A549 (cell line): ENCODE data around the gene LY6G5B. TPM values are rescaled to one million over a fixed set of nuclear protein-coding genes. Genes with fewer than 3 reads are reported as not detected.

Experiments used
- ATAC-seq, 2 experiments: fragments of 200-7000 bp in 1 of 2; fragments of >200 bp in 1 of 2; cut with Nextera tagmentation in 1 of 2; cut with Tn5 transposase in 1 of 2; 3 replicates each; pipeline versions ENCODE4 v1.8.0 to v1.9.1; 2018 to 2020; ENCODE audit warnings: mild to moderate bottlenecking in 1 of 2, moderate library complexity in 1 of 2
- CTCF ChIA-PET: fragments of 300-600 bp; sonication (Branson Sonifier 250); formaldehyde crosslinking; extraction: SDS; loops from one replicate; lab custom pipeline; 2021; ENCODE audit warnings: antibody characterized with exemption, inconsistent platforms; lab: Yijun Ruan, JAX
- POLR2A ChIA-PET: fragments of 350-600 bp; formaldehyde crosslinking; extraction: SDS; loops from one replicate; lab custom pipeline; 2021; ENCODE audit warnings: antibody characterized with exemption, inconsistent platforms; lab: Yijun Ruan, JAX
- DNase-seq, 2 experiments: peaks; one replicate each; pipeline versions ENCODE4 v3.0.0 to v3.0.0-alpha.2; 2011 to 2016; ENCODE audit warnings: low read depth in 1 of 2, low spot score in 1 of 2
- FAIRE-seq: peaks from 2 replicates; lab custom pipeline; 2011; peaks lifted over from hg19 to GRCh38; lab: Jason Lieb, UNC
- H3K27ac ChIP-seq, 2 experiments: fragments of >200 bp; sonication (Bioruptor Twin); formaldehyde crosslinking; 3 replicates each; pipeline ENCODE4 v1.5.1; 2016 to 2017
- H3K4me1 ChIP-seq: fragments of >200 bp; sonication (Bioruptor Twin); formaldehyde crosslinking; 3 replicates; pipeline ENCODE4 v1.6.1; 2016
- H3K4me2 ChIP-seq: fragments of >200 bp; sonication (Bioruptor Twin); formaldehyde crosslinking; 3 replicates; pipeline ENCODE4 v1.6.1; 2016
- H3K4me3 ChIP-seq: fragments of >200 bp; sonication (Bioruptor Twin); formaldehyde crosslinking; 3 replicates; pipeline ENCODE4 v1.5.1; 2016
- H3K9me3 ChIP-seq: fragments of >200 bp; sonication (Bioruptor Twin); formaldehyde crosslinking; 3 replicates; pipeline ENCODE4 v1.6.1; 2016
- EHF ChIP-seq: fragments of 250-450 bp; sonication (Bioruptor Pico); IDR thresholded peaks from 2 replicates; pipeline ENCODE4 v1.5.0; 2020; ENCODE audit warnings: mild to moderate bottlenecking
- EHMT2 ChIP-seq: fragments of 200-600 bp; sonication (generic); IDR thresholded peaks from 2 replicates; pipeline ENCODE4 v1.6.1; 2016; ENCODE audit warnings: antibody characterized with exemption, low read depth, mild to moderate bottlenecking, moderate library complexity
- FOSB ChIP-seq: fragments of 250-450 bp; sonication (Bioruptor Pico); IDR thresholded peaks from 2 replicates; pipeline ENCODE4 v1.5.0; 2020; ENCODE audit warnings: mild to moderate bottlenecking, moderate library complexity
- FOXS1 ChIP-seq: fragments of 250-450 bp; sonication (Bioruptor Pico); IDR thresholded peaks from 2 replicates; pipeline ENCODE4 v1.5.0; 2020; ENCODE audit warnings: mild to moderate bottlenecking, moderate library complexity
- HEYL ChIP-seq: fragments of 250-450 bp; sonication (Bioruptor Pico); IDR thresholded peaks from 2 replicates; pipeline ENCODE4 v1.8.0; 2021; ENCODE audit warnings: mild to moderate bottlenecking, moderate library complexity
- KDM1A ChIP-seq: fragments of 200-600 bp; sonication (generic); IDR thresholded peaks from 2 replicates; pipeline ENCODE4 v1.6.1; 2016; ENCODE audit warnings: low read depth, mild to moderate bottlenecking
- KDM5A ChIP-seq: fragments of 200-600 bp; sonication (generic); IDR thresholded peaks from 2 replicates; pipeline ENCODE4 v1.6.1; 2016; ENCODE audit warnings: antibody characterized with exemption, mild to moderate bottlenecking
- MYC ChIP-seq: IDR thresholded peaks from 2 replicates; pipeline ENCODE4 v1.6.1; 2012; ENCODE audit warnings: mild to moderate bottlenecking, inconsistent platforms, low read length, improper control_type of control experiment, borderline replicate concordance
- NFE2L2 ChIP-seq: fragments of 150-350 bp; conservative IDR thresholded peaks from 2 replicates; pipeline ENCODE4 v1.6.1; 2014; ENCODE audit warnings: low read length
- NPAS2 ChIP-seq: fragments of 250-450 bp; sonication (Bioruptor Pico); IDR thresholded peaks from 2 replicates; pipeline ENCODE4 v1.8.0; 2022; ENCODE audit warnings: mild to moderate bottlenecking, moderate library complexity, borderline replicate concordance
- RAD21 ChIP-seq, 2 experiments: fragments of >200 bp in 1 of 2; sonication (Bioruptor Twin) in 1 of 2; formaldehyde crosslinking in 1 of 2; IDR thresholded peaks in 1 of 2; conservative IDR thresholded peaks in 1 of 2; 2 replicates in 1 of 2; 3 replicates in 1 of 2; pipeline ENCODE4 v1.6.1; 2012 to 2018; ENCODE audit warnings: inconsistent platforms in 1 of 2
- RFX5 ChIP-seq: fragments of 450-650 bp; IDR thresholded peaks from 2 replicates; pipeline ENCODE4 v1.7.1; 2014; ENCODE audit warnings: antibody characterized with exemption, mild to moderate bottlenecking, moderate library complexity
- RNF2 ChIP-seq: fragments of 200-600 bp; sonication (generic); IDR thresholded peaks from 2 replicates; pipeline ENCODE4 v1.6.1; 2016; ENCODE audit warnings: low read depth, mild to moderate bottlenecking, antibody characterized with exemption, moderate library complexity, borderline replicate concordance
- SMC3 ChIP-seq: fragments of >200 bp; sonication (Bioruptor Twin); formaldehyde crosslinking; IDR thresholded peaks from 3 replicates; pipeline ENCODE4 v1.6.1; 2018; ENCODE audit warnings: inconsistent platforms
- TFCP2L1 ChIP-seq: fragments of 250-450 bp; sonication (Bioruptor Pico); IDR thresholded peaks from 2 replicates; pipeline ENCODE4 v1.5.0; 2021; ENCODE audit warnings: mild to moderate bottlenecking
- ZSCAN20 ChIP-seq: fragments of 250-450 bp; sonication (Bioruptor Pico); IDR thresholded peaks from 2 replicates; pipeline ENCODE4 v1.8.0; 2022; ENCODE audit warnings: mild to moderate bottlenecking, moderate library complexity
- WGBS: methylation state at CpG from one replicate; pipeline ENCODE4 v1.1.6; 2017; ENCODE audit errors: missing lambda C conversion rate; 5-methylcytosine and 5-hydroxymethylcytosine counted together
- polyA plus RNA-seq, 4 experiments: library from polyadenylated mRNA; depleted of rRNA in 3 of 4; stranded (reverse); fragments of >200 nt; fragmentation: RNase III in 1 of 4; extraction: RNeasy Plus Mini Kit Qiagen cat#74134 plus additional on column Dnase treatment in 1 of 4; gene quantifications; 2 replicates in 3 of 4; 3 replicates in 1 of 4; pipeline ENCODE4 v1.2.3, GENCODE V29; 2011 to 2017
- TF ChIP-seq, protein P1 (sequence below): fragments of 250-450 bp; sonication (Bioruptor Pico); IDR thresholded peaks from 2 replicates; pipeline ENCODE4 v1.5.0; 2020; ENCODE audit warnings: low read depth, mild to moderate bottlenecking, moderate library complexity
- TF ChIP-seq, protein P2 (sequence below): IDR thresholded peaks from 2 replicates; pipeline ENCODE4 v1.6.1; 2012
- TF ChIP-seq, protein P3 (sequence below): fragments of >200 bp; sonication (Bioruptor Twin); formaldehyde crosslinking; IDR thresholded peaks from 3 replicates; pipeline ENCODE4 v1.5.1; 2016
- TF ChIP-seq, protein P4 (sequence below): fragments of 150-350 bp; IDR thresholded peaks from 2 replicates; pipeline ENCODE4 v1.6.1; 2014; ENCODE audit warnings: low read depth, mild to moderate bottlenecking, low read length

The LY6G5B gene
- polyA plus RNA-seq, 2 of the 4 experiments (the other 2 are of a cell fraction): 5.9 to 9.9 TPM

DNA sequence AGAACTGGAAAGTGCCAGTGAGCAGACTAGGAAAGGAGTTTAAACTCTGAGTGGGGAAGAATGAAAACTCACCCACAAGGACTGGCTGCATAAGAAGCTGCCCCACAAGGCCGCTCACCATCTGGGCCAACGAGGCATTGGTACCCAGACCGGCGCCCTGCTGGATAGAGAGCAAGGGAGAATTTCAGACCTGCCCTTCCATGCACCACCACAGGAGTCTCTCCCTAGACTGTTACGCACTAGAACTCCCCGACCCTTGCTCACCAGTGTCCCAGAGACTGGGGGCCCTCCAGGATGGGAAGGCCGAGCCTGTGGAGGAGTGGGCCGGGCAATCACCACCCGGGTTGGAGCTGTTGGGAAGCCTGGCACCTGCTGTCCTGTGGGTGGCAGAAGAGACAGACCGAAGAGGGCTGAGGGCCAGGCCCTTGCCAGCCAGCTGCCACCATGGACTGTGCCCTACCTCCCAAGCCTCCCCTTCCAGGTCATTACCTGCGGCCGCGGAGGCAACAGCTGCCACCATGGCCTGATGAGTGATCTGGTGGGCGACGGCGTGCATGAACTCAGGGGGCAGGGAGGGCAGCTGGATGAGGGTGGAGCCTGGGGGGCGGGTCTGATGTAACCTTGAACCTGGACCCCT is 25.8 kb upstream of the LY6G5B start (continued):
- TF ChIP-seq SMC3: no peak

DNA sequence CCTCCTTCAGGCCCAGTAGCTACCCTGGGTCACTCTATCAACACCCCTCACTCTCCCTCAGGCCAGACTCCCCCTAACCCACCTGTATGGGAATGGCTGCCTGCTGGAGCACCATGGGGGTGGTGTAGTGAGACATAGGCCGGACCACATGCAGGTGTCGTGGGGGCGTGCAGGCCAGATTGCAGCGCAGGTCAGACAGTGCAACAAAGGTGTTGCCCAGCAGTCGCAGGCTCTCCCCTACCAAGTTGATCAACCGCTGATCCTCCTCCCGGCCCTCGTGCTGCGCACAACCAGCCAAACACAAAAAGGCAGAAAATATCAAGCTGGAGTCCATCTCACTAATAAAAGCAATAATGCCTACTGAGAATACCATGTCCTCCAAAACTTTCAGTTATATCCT is 24.5 kb upstream of the LY6G5B start:
- Histone ChIP-seq H3K4me1 (no peaks in the 10 kb centered on the region), H3K9me3 (no peaks in the 10 kb centered on the region), H3K4me3 (no peak overlapping the region), H3K4me2 (no peak overlapping the region), H3K27ac (no peak overlapping the region)
- FAIRE-seq (no peak), ATAC-seq (no peak), DNase-seq (no peak)
- 95% methylated on average over 9 of the region's 9 CpGs for WGBS
- POLR2A ChIA-PET: no interaction called here
- TF ChIP-seq FOSB (CRISPR knock-in tag): no peak
- TF ChIP-seq ZSCAN20 (CRISPR knock-in tag): no peak
- TF ChIP-seq TFCP2L1 (CRISPR knock-in tag): no peak
- no peak for TF ChIP-seq MYC
- TF ChIP-seq, protein P1, sequence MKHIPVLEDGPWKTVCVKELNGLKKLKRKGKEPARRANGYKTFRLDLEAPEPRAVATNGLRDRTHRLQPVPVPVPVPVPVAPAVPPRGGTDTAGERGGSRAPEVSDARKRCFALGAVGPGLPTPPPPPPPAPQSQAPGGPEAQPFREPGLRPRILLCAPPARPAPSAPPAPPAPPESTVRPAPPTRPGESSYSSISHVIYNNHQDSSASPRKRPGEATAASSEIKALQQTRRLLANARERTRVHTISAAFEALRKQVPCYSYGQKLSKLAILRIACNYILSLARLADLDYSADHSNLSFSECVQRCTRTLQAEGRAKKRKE (CRISPR knock-in tag): no peak
- no peak for TF ChIP-seq HEYL (CRISPR knock-in tag)
- TF ChIP-seq, protein P2, sequence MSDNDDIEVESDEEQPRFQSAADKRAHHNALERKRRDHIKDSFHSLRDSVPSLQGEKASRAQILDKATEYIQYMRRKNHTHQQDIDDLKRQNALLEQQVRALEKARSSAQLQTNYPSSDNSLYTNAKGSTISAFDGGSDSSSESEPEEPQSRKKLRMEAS: no peak
- TF ChIP-seq, protein P3, sequence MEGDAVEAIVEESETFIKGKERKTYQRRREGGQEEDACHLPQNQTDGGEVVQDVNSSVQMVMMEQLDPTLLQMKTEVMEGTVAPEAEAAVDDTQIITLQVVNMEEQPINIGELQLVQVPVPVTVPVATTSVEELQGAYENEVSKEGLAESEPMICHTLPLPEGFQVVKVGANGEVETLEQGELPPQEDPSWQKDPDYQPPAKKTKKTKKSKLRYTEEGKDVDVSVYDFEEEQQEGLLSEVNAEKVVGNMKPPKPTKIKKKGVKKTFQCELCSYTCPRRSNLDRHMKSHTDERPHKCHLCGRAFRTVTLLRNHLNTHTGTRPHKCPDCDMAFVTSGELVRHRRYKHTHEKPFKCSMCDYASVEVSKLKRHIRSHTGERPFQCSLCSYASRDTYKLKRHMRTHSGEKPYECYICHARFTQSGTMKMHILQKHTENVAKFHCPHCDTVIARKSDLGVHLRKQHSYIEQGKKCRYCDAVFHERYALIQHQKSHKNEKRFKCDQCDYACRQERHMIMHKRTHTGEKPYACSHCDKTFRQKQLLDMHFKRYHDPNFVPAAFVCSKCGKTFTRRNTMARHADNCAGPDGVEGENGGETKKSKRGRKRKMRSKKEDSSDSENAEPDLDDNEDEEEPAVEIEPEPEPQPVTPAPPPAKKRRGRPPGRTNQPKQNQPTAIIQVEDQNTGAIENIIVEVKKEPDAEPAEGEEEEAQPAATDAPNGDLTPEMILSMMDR: no peak
- TF ChIP-seq, protein P4, sequence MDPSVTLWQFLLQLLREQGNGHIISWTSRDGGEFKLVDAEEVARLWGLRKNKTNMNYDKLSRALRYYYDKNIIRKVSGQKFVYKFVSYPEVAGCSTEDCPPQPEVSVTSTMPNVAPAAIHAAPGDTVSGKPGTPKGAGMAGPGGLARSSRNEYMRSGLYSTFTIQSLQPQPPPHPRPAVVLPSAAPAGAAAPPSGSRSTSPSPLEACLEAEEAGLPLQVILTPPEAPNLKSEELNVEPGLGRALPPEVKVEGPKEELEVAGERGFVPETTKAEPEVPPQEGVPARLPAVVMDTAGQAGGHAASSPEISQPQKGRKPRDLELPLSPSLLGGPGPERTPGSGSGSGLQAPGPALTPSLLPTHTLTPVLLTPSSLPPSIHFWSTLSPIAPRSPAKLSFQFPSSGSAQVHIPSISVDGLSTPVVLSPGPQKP: no peak
- no peak for TF ChIP-seq FOXS1 (CRISPR knock-in tag)
- no peak for TF ChIP-seq NPAS2 (CRISPR knock-in tag)
- no peak for TF ChIP-seq EHF (CRISPR knock-in tag)
- TF ChIP-seq NFE2L2: no peak
- no peak for TF ChIP-seq RAD21 (conservative IDR thresholded peaks at IDR 0.05 in 1 of 2, IDR thresholded peaks at IDR 0.05 in 1 of 2)
- TF ChIP-seq RFX5: no peak
- TF ChIP-seq KDM5A: no peak
- TF ChIP-seq EHMT2: no peak
- TF ChIP-seq RNF2: no peak
- no peak for TF ChIP-seq KDM1A
- CTCF ChIA-PET: interaction anchor here (1.6 kb wide), 1 partner anchor 12 kb away, joined by 3 read pairs; no protein-coding TSS in a partner anchor
